HEK293 (cell line): ENCODE results near the gene STN1.

Source experiments
- CTCF ChIA-PET: fragments of 350-600 bp; formaldehyde crosslinking; extraction: SDS; loops from one replicate; lab custom pipeline; 2021; ENCODE audit warnings: antibody characterized with exemption; lab: Yijun Ruan, JAX
- POLR2A ChIA-PET: fragments of 300-600 bp; formaldehyde crosslinking; extraction: SDS; loops from one replicate; lab custom pipeline; 2020; ENCODE audit warnings: antibody characterized with exemption, inconsistent platforms; lab: Yijun Ruan, JAX
- H3K27ac ChIP-seq: fragments of 200-500 bp; sonication (Bioruptor generic); 2 replicates; pipeline ENCODE4 v1.5.1; 2014; ENCODE audit warnings: low read depth, low read length, control low read depth, inconsistent platforms; ENCODE audit errors: extremely low read depth
- H3K36me3 ChIP-seq, 2 experiments: fragments of 200-500 bp in 1 of 2; sonication (Bioruptor generic) in 1 of 2; 1 replicate in 1 of 2; 2 replicates in 1 of 2; pipeline ENCODE4 v1.5.1; 2014 to 2017; ENCODE audit warnings: inconsistent platforms in 2 of 2, low read length in 2 of 2; ENCODE audit not compliant: control insufficient read depth in 2 of 2, insufficient read depth in 1 of 2
- H3K4me1 ChIP-seq: fragments of 200-500 bp; sonication (Bioruptor generic); 2 replicates; pipeline ENCODE4 v1.5.1; 2014; ENCODE audit warnings: mild to moderate bottlenecking, low read length, inconsistent platforms; ENCODE audit not compliant: control insufficient read depth, insufficient read depth
- H3K4me3 ChIP-seq: 2 replicates; pipeline ENCODE4 v1.5.1; 2011; ENCODE audit warnings: low read depth, mild to moderate bottlenecking, control low read depth, low read length, moderate library complexity
- H3K9me3 ChIP-seq: fragments of 200-500 bp; sonication (Bioruptor generic); 2 replicates; pipeline ENCODE4 v1.5.1; 2014; ENCODE audit warnings: low read depth, low read length, inconsistent platforms; ENCODE audit not compliant: control insufficient read depth, insufficient read depth
- SCRT2 ChIP-seq: fragments of 450-650 bp; formaldehyde crosslinking; IDR thresholded peaks from 2 replicates; pipeline ENCODE4 v1.5.1; 2016; ENCODE audit warnings: missing biosample characterization, missing genetic modification characterization
- SP7 ChIP-seq: fragments of 450-650 bp; formaldehyde crosslinking; IDR thresholded peaks from 2 replicates; pipeline ENCODE4 v1.5.1; 2016; ENCODE audit warnings: missing biosample characterization, missing genetic modification characterization
- TCF7L2 ChIP-seq: IDR thresholded peaks from 2 replicates; pipeline ENCODE4 v1.6.1; 2011; ENCODE audit warnings: low read depth, mild to moderate bottlenecking, inconsistent platforms, low read length, moderate library complexity, borderline replicate concordance
- ZFP3 ChIP-seq: fragments of 450-650 bp; formaldehyde crosslinking; IDR thresholded peaks from 2 replicates; pipeline ENCODE4 v1.5.1; 2016; ENCODE audit warnings: low read depth, missing biosample characterization, missing genetic modification characterization
- ZNF221 ChIP-seq: fragments of 450-650 bp; formaldehyde crosslinking; IDR thresholded peaks from 2 replicates; pipeline ENCODE4 v1.5.1; 2017; ENCODE audit warnings: missing biosample characterization, missing genetic modification characterization, borderline replicate concordance
- ZNF366 ChIP-seq: fragments of 450-650 bp; formaldehyde crosslinking; conservative IDR thresholded peaks from 2 replicates; pipeline ENCODE4 v1.5.1; 2016; ENCODE audit warnings: missing biosample characterization, missing genetic modification characterization
- ZNF426 ChIP-seq: fragments of 450-650 bp; formaldehyde crosslinking; IDR thresholded peaks from 2 replicates; pipeline ENCODE4 v1.5.1; 2017; ENCODE audit warnings: missing biosample characterization, missing genetic modification characterization, mild to moderate bottlenecking, inconsistent platforms, moderate library complexity
- ZNF555 ChIP-seq: fragments of 450-650 bp; formaldehyde crosslinking; conservative IDR thresholded peaks from 2 replicates; pipeline ENCODE4 v1.5.1; 2017; ENCODE audit warnings: missing biosample characterization, mild to moderate bottlenecking, missing genetic modification characterization, inconsistent platforms
- ZNF623 ChIP-seq: fragments of 450-650 bp; formaldehyde crosslinking; IDR thresholded peaks from 2 replicates; pipeline ENCODE4 v1.5.1; 2016; ENCODE audit warnings: missing biosample characterization, missing genetic modification characterization
- ZNF629 ChIP-seq: fragments of 450-650 bp; formaldehyde crosslinking; IDR thresholded peaks from 2 replicates; pipeline ENCODE4 v1.5.1; 2017; ENCODE audit warnings: missing biosample characterization, missing genetic modification characterization
- ZNF76 ChIP-seq: fragments of 450-650 bp; formaldehyde crosslinking; IDR thresholded peaks from 2 replicates; pipeline ENCODE4; 2016; ENCODE audit warnings: low read depth, missing biosample characterization, missing genetic modification characterization, borderline replicate concordance
- TF ChIP-seq, protein P1 (sequence below): fragments of 450-650 bp; formaldehyde crosslinking; conservative IDR thresholded peaks from 2 replicates; pipeline ENCODE4 v1.5.1; 2016; ENCODE audit warnings: low read depth, missing biosample characterization, missing genetic modification characterization
- TF ChIP-seq, protein P2 (sequence below): fragments of 450-650 bp; formaldehyde crosslinking; IDR thresholded peaks from 2 replicates; pipeline ENCODE4 v1.5.1; 2016; ENCODE audit warnings: missing biosample characterization, missing genetic modification characterization
- TF ChIP-seq, protein P3 (sequence below): fragments of 450-650 bp; formaldehyde crosslinking; IDR thresholded peaks from 2 replicates; pipeline ENCODE4 v1.5.1; 2017; ENCODE audit warnings: missing biosample characterization, missing genetic modification characterization

The STN1 gene

DNA sequence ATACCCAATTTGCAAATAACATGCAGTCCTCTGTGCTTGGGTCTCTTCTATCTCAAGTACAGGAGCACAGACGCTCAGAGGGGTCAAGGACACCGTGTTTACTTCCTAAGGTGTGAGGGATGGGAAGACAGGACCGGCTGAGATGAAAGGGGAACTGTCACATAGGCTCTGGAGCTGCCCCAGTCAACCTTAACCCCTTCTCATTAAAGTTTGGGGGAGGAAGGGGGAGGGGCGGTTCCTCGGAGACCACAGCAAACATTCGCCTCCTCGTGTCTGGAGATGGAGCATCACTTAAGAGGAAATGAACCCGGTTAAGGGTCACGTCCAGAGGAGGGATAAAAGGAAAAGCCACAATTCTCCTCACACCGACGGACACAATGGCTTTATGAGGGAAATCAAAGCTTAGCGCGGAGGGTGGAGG is 63.7 kb downstream of the STN1 start:
- H3K36me3 ChIP-seq, result peaks cover 0 to 2% of the 10 kb centered on the region in 2 experiments; a peak in 1 of 3 replicates
- peak; percentile 73; the same call in 1 of the 2 replicates for TF ChIP-seq SP7 (tag by site-specific recombination)
- TF ChIP-seq TCF7L2, result 0 out of 2 replicates have a peak, but pooled peaks have one; percentile 54
- no peak for TF ChIP-seq ZNF426 (tag by site-specific recombination)
- 0 out of 2 replicates have a peak, but pooled peaks have one; percentile 14 for TF ChIP-seq ZNF76 (tag by site-specific recombination)
- TF ChIP-seq, protein P1, sequence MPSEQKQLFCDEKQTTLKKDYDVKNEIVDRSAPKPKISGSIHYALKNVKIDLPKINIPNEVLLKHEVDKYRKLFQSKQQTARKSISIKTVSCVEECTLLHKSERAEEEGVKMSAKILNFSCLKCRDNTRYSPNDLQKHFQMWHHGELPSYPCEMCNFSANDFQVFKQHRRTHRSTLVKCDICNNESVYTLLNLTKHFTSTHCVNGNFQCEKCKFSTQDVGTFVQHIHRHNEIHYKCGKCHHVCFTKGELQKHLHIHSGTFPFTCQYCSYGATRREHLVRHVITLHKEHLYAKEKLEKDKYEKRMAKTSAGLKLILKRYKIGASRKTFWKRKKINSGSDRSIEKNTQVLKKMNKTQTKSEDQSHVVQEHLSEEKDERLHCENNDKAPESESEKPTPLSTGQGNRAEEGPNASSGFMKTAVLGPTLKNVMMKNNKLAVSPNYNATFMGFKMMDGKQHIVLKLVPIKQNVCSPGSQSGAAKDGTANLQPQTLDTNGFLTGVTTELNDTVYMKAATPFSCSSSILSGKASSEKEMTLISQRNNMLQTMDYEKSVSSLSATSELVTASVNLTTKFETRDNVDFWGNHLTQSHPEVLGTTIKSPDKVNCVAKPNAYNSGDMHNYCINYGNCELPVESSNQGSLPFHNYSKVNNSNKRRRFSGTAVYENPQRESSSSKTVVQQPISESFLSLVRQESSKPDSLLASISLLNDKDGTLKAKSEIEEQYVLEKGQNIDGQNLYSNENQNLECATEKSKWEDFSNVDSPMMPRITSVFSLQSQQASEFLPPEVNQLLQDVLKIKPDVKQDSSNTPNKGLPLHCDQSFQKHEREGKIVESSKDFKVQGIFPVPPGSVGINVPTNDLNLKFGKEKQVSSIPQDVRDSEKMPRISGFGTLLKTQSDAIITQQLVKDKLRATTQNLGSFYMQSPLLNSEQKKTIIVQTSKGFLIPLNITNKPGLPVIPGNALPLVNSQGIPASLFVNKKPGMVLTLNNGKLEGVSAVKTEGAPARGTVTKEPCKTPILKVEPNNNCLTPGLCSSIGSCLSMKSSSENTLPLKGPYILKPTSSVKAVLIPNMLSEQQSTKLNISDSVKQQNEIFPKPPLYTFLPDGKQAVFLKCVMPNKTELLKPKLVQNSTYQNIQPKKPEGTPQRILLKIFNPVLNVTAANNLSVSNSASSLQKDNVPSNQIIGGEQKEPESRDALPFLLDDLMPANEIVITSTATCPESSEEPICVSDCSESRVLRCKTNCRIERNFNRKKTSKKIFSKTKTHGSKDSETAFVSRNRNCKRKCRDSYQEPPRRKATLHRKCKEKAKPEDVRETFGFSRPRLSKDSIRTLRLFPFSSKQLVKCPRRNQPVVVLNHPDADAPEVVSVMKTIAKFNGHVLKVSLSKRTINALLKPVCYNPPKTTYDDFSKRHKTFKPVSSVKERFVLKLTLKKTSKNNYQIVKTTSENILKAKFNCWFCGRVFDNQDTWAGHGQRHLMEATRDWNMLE (tag by site-specific recombination), result 0 out of 2 replicates have a peak, but pooled peaks have one; percentile 25
- peak overlapping the region; percentile 58 for H3K4me3 ChIP-seq
- ChIA-PET POLR2A (interaction anchor here (0.9 to 1.5 kb wide), 3 partner anchors 21 to 168 kb away, joined by 3 to 9 read pairs (median 3); no protein-coding TSS in a partner anchor), CTCF (interaction anchor here (0.8 to 8.2 kb wide), 8 partner anchors 32 to 256 kb away, joined by 3 to 90 read pairs (median 4); no protein-coding TSS in a partner anchor)
- peaks cover 4% of the 10 kb centered on the region; the same call in 1 of the 2 replicates for H3K4me1 ChIP-seq
- H3K9me3 ChIP-seq, result no peaks in the 10 kb centered on the region
- H3K27ac ChIP-seq, result no peak overlapping the region

DNA sequence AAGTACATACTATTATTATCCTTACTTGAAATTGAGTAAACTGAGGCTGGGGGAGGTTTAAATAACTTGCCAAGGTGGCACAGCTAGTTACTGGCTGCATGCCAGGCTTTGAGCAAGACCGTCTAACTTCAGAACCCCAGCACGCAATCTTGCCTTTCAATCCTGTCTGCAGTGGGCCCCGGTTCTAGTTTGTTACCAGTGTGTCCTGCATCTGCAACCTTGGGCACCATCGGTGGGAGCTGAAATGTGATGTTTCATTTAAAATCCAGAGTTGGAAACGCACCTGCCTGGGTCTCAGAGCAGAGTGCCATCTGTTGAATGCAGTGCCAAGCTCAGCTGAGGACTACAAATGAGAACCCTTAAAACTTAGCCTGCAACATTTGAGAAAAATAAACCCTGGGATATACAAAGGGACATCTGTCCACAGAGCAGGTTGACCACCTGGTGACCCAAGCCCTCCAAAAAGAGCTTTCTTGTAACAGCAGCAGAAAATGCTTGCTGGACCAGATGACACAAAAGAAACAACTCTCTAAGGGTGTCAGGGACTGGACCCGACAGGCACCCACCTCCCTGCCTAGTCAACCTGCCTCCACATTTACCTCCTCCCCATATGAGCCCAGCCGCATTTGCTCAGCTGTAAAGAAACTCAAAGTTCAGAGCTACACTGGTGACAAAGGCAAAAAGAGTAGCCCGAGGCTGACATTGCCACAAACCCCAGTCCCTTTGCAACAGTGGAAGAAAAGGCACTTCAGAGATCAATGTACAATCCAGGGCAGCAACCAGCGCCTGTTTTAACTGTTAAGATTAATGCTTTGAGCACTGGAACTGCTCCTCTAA is 64.3 kb downstream of the STN1 start:
- POLR2A ChIA-PET, result interaction anchor here (1.3 kb wide), 1 partner anchor 20 kb away, joined by 3 read pairs; no protein-coding TSS in a partner anchor
- no peak overlapping the region for H3K4me3 ChIP-seq
- H3K4me1 ChIP-seq, result peaks cover 4% of the 10 kb centered on the region; the same call in 1 of the 2 replicates
- H3K9me3 ChIP-seq, result no peaks in the 10 kb centered on the region
- H3K27ac ChIP-seq, result no peak overlapping the region
- CTCF ChIA-PET, result interaction anchor here (0.6 to 8.2 kb wide), 6 partner anchors 29 to 147 kb away, joined by 3 to 90 read pairs (median 4); no protein-coding TSS in a partner anchor
- H3K36me3 ChIP-seq, result peaks cover 0 to 2% of the 10 kb centered on the region in 2 experiments; a peak in 1 of 3 replicates
- peak; percentile 48 for TF ChIP-seq ZNF623 (tag by site-specific recombination)
- TF ChIP-seq, protein P2, sequence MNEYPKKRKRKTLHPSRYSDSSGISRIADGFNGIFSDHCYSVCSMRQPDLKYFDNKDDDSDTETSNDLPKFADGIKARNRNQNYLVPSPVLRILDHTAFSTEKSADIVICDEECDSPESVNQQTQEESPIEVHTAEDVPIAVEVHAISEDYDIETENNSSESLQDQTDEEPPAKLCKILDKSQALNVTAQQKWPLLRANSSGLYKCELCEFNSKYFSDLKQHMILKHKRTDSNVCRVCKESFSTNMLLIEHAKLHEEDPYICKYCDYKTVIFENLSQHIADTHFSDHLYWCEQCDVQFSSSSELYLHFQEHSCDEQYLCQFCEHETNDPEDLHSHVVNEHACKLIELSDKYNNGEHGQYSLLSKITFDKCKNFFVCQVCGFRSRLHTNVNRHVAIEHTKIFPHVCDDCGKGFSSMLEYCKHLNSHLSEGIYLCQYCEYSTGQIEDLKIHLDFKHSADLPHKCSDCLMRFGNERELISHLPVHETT, result no peak
- peak; percentile 91 for TF ChIP-seq SCRT2 (tag by site-specific recombination)

DNA sequence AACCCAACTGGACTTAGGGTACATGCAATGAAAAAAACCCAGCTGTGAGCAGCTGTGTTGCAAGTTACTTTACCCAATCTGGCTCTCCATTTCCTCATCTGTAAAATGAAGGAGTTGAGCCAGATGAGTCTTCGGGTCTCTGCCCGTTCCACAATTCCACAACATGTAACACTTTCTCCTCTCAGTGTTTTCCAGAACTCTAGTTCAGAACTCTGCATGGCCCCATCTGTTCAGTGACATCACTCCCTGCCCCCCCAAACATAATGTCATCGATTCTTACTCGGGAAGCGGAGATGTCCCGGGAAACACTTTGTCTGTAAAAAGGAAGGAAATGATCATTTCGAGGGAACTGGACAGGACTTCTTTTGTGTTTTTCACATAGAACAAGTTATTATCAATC is 65.1 kb downstream of the STN1 start:
- peaks cover 4% of the 10 kb centered on the region; the same call in 1 of the 2 replicates for H3K4me1 ChIP-seq
- no peak overlapping the region for H3K27ac ChIP-seq
- ChIA-PET CTCF (interaction anchor here (1.1 to 8.2 kb wide), 4 partner anchors 30 to 142 kb away, joined by 4 to 90 read pairs (median 6); no protein-coding TSS in a partner anchor), POLR2A (no interaction called here)
- TF ChIP-seq ZFP3 (tag by site-specific recombination) (no peak), ZNF221 (tag by site-specific recombination) (no peak), ZNF366 (tag by site-specific recombination) (no peak), ZNF555 (tag by site-specific recombination) (no peak), ZNF629 (tag by site-specific recombination) (peak; percentile 63)
- TF ChIP-seq, protein P3, sequence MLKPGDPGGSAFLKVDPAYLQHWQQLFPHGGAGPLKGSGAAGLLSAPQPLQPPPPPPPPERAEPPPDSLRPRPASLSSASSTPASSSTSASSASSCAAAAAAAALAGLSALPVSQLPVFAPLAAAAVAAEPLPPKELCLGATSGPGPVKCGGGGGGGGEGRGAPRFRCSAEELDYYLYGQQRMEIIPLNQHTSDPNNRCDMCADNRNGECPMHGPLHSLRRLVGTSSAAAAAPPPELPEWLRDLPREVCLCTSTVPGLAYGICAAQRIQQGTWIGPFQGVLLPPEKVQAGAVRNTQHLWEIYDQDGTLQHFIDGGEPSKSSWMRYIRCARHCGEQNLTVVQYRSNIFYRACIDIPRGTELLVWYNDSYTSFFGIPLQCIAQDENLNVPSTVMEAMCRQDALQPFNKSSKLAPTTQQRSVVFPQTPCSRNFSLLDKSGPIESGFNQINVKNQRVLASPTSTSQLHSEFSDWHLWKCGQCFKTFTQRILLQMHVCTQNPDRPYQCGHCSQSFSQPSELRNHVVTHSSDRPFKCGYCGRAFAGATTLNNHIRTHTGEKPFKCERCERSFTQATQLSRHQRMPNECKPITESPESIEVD (tag by site-specific recombination), result no peak
- H3K9me3 ChIP-seq, result no peaks in the 10 kb centered on the region
- no peak overlapping the region for H3K4me3 ChIP-seq
- H3K36me3 ChIP-seq, result peaks cover 0 to 2% of the 10 kb centered on the region in 2 experiments; a peak in 1 of 3 replicates
